Tibial artery (tissue), 4 donors: ENCODE data around the gene CORO1C.

ENCODE experiments used
- DNase-seq, 2 donors: peaks; one replicate each; pipeline ENCODE4 v3.0.0-alpha.2; 2019
- H3K27ac ChIP-seq, 2 donors: fragments of 200-600 bp; sonication (generic) in 1 of 2; 1 replicate in 1 of 2; 2 replicates in 1 of 2; pipeline ENCODE4 v1.5.1; 2018 to 2019; ENCODE audit warnings: mild to moderate bottlenecking in 1 of 2
- H3K27me3 ChIP-seq, 2 donors: fragments of 200-600 bp; sonication (generic) in 1 of 2; one replicate each; pipeline versions ENCODE4 v1.5.1 to v1.6.0; 2016 to 2019
- H3K36me3 ChIP-seq, 3 donors: fragments of 200-600 bp; sonication (generic) in 2 of 3; one replicate each; pipeline ENCODE4 v1.5.1; 2016 to 2019; ENCODE audit warnings: mild to moderate bottlenecking in 2 of 3
- H3K4me1 ChIP-seq, 4 donors: fragments of 200-600 bp; sonication (generic) in 2 of 4; 1 replicate in 3 of 4; 2 replicates in 1 of 4; pipeline ENCODE4 v1.5.1; 2016 to 2019
- H3K4me3 ChIP-seq, 2 donors: fragments of 200-600 bp; sonication (generic) in 1 of 2; 1 replicate in 1 of 2; 2 replicates in 1 of 2; pipeline ENCODE4 v1.5.1; 2018 to 2019; ENCODE audit warnings: mild to moderate bottlenecking in 2 of 2
- H3K9me3 ChIP-seq, 3 donors: fragments of 200-600 bp; sonication (generic) in 1 of 3; one replicate each; pipeline ENCODE4 v1.5.1; 2016 to 2019
- CTCF ChIP-seq, 2 experiments: fragments of 200-600 bp in 1 of 2; fragments of 450-650 bp in 1 of 2; IDR thresholded peaks; one replicate each; pipeline ENCODE4 v1.5.1; 2017 to 2019; ENCODE audit warnings: antibody characterized with exemption in 2 of 2, mild to moderate bottlenecking in 1 of 2, moderate library complexity in 1 of 2
- intact Hi-C: fragments of 100-400 bp; cut with DNase I; formaldehyde crosslinking; loops from one replicate; pipeline ENCODE4 v1.15.0; 2023; ENCODE audit warnings: low total_unique reads

Gene CORO1C

DNA sequence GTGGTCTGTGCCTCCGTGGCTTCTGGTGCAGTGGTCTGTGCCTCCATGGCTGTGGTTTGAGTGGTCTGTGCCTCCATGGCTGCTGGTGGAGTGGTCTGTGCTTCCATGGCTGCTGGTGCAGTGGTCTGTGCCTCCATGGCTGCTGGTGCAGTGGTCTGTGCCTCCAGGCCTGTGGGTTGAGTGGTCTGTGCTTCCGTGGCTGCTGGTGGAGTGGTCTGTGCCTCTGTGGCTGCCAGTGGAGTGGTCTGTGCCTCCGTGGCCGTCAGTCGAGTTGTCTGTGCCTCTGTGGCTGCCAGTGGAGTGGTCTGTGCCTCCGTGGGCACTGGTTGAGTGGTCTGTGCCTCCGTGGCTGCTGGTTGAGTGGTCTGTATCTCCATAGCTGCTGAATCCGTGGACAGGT is 107.7 kb downstream of the CORO1C start:
- intact Hi-C loops, result no loop called here

GRCh38 chr12:108622921-108623514 is 108.3 kb downstream of the CORO1C start:
- no peaks in the 10 kb centered on the region for H3K36me3 ChIP-seq
- H3K9me3 ChIP-seq, result no peaks in the 10 kb centered on the region
- no peak for TF ChIP-seq CTCF (IDR thresholded peaks at IDR 0.05)
- H3K27ac ChIP-seq, result no peak overlapping the region
- H3K4me3 ChIP-seq, result no peak overlapping the region
- no peak for DNase-seq
- H3K4me1 ChIP-seq, result peaks cover 0 to 5% (median 1%) of the 10 kb centered on the region in 4 donors
- intact Hi-C loops, result no loop called here
- no peaks in the 10 kb centered on the region for H3K27me3 ChIP-seq

More for the DNA sequence above, 107.7 kb downstream of the CORO1C start:
- H3K27ac ChIP-seq, result no peak overlapping the region
- DNase-seq, result no peak
- no peak overlapping the region for H3K4me3 ChIP-seq
- no peaks in the 10 kb centered on the region for H3K36me3 ChIP-seq
- TF ChIP-seq CTCF (IDR thresholded peaks at IDR 0.05), result no peak
- H3K9me3 ChIP-seq, result no peaks in the 10 kb centered on the region
- H3K27me3 ChIP-seq, result no peaks in the 10 kb centered on the region
- H3K4me1 ChIP-seq, result no peaks in the 10 kb centered on the region

DNA sequence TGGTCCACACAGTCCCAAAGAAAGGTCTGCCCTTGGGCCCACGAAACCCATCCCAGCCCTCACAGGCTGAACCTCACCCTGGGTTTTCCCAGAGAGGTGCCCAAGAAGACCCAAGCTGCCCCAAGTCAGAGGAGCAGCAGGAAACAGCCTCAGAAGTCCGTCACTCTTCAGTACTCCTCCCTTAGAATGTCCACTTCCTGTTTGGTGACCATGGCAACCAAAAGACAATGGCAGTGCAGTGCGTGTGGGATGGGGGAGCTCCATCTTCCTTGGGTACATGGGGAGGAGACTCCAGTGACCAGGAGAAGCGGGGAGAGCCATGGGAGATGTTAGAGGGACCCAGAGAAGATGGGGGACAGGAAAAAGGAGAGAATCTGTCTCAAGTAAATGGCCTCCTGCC is 108.9 kb downstream of the CORO1C start:
- H3K9me3 ChIP-seq, result no peaks in the 10 kb centered on the region
- no peaks in the 10 kb centered on the region for H3K36me3 ChIP-seq
- no peak for TF ChIP-seq CTCF (IDR thresholded peaks at IDR 0.05)
- H3K27me3 ChIP-seq, result no peaks in the 10 kb centered on the region
- peaks cover 0 to 7% (median 3%) of the 10 kb centered on the region in 4 donors for H3K4me1 ChIP-seq
- intact Hi-C loops, result no loop called here
- DNase-seq, result peak in 1 of 2 donors; percentile 21
- H3K4me3 ChIP-seq, result no peak overlapping the region
- H3K27ac ChIP-seq, result no peak overlapping the region

DNA sequence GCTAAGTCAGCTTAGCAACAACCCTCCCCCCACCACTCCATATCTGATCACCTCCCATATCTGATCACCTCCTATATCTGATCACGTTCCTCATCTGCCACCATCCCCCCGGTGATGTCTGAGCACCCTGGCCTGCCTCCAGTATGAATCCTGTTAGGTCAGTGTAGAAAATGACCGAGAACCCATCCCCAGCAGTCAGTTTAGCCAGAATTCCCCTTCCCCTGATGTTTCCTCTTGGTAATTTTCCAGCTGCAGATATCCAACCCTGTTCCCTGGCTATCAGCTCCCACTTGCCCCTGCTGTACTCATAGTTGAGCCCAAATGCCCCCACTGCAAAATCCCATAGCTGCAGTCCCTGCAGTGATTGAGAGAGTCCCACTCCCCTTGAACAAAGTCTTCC is 110.2 kb downstream of the CORO1C start:
- Histone ChIP-seq H3K9me3 (no peaks in the 10 kb centered on the region), H3K4me3 (no peak overlapping the region), H3K36me3 (no peaks in the 10 kb centered on the region), H3K4me1 (peaks cover 0 to 7% (median 3%) of the 10 kb centered on the region in 4 donors), H3K27me3 (no peaks in the 10 kb centered on the region), H3K27ac (no peak overlapping the region)
- no peak for TF ChIP-seq CTCF (IDR thresholded peaks at IDR 0.05)
- DNase-seq, result no peak
- intact Hi-C loops, result no loop called here

DNA sequence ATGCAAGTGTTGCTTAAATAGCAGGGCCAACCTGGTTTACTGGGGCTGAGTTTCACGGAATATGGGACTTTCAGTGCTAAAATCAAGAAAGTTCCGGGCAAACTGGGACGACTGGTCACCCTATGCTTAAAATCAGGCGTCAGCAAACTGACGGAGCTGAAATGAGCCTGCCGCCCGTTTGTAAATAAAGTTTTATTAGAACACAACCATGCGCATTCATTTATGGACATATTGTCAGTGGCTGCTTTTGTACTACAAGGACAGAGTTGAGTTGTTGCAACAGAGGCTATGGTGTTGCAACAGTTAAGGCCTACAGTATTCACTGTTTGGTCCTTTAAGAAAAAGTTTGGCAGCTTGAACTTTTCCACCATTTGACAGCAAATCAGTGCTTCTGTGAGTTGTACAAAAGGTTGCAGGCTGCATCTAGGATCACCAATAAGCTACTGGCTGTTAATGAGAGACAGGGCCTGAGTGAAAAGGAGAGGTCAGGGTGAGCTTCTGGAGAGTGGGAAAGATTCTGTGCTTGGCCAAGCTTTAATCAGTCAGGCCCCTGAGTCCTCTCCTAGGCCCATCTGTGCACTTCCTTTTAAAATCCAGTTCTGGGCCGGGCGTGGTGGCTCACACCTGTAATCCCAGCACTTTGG is 111.0 kb downstream of the CORO1C start:
- peak in 1 of 2 donors; percentile 20 for DNase-seq
- no peak overlapping the region for H3K4me3 ChIP-seq
- TF ChIP-seq CTCF (IDR thresholded peaks at IDR 0.05), result no peak
- H3K27ac ChIP-seq, result no peak overlapping the region
- H3K4me1 ChIP-seq, result peaks cover 0 to 7% (median 3%) of the 10 kb centered on the region in 4 donors
- no peaks in the 10 kb centered on the region for H3K9me3 ChIP-seq
- no peaks in the 10 kb centered on the region for H3K27me3 ChIP-seq
- intact Hi-C loops, result no loop called here
- no peaks in the 10 kb centered on the region for H3K36me3 ChIP-seq
